ENCODE data around the gene DCAF6. TPM values are rescaled to one million over a fixed set of nuclear protein-coding genes. Genes with fewer than 3 reads are reported as not detected.
"Not testable (repeated sequence)": the region's sequence is repeated elsewhere in the genome, so short reads cannot be mapped to it uniquely, and the experiment has no call there.

Gene DCAF6
- total and polyA plus RNA-seq, 4 donors = 19.7 to 120 (median 28.2) TPM

- H3K36me3 ChIP-seq (ENCODE audit: control insufficient read depth in 4 of 4, insufficient read depth in 4 of 4, low read length in 4 of 4) = peaks cover 0 to 8% (median 2%) of the 10 kb centered on the region in 4 donors
- H3K4me3 ChIP-seq = no peak overlapping the region
- no peak overlapping the region for H3K27ac ChIP-seq (ENCODE audit: low read depth in 1 of 2, low read length in 1 of 2)
- H3K4me1 ChIP-seq (ENCODE audit: control insufficient read depth in 5 of 5, insufficient read depth in 5 of 5, low read length in 5 of 5) = peaks cover 0 to 16% (median 0%) of the 10 kb centered on the region in 5 donors
- WGBS, 2 donors = 69 to 78% methylated on average over 1 of the region's 1 CpG
- ATAC-seq (ENCODE audit: insufficient read depth, low FRiP score) = no peak
- no peaks in the 10 kb centered on the region for H3K27me3 ChIP-seq (ENCODE audit: control insufficient read depth in 3 of 3, insufficient read depth in 3 of 3, low read length in 2 of 3)
- no peak for DNase-seq
- TF ChIP-seq, protein P1, sequence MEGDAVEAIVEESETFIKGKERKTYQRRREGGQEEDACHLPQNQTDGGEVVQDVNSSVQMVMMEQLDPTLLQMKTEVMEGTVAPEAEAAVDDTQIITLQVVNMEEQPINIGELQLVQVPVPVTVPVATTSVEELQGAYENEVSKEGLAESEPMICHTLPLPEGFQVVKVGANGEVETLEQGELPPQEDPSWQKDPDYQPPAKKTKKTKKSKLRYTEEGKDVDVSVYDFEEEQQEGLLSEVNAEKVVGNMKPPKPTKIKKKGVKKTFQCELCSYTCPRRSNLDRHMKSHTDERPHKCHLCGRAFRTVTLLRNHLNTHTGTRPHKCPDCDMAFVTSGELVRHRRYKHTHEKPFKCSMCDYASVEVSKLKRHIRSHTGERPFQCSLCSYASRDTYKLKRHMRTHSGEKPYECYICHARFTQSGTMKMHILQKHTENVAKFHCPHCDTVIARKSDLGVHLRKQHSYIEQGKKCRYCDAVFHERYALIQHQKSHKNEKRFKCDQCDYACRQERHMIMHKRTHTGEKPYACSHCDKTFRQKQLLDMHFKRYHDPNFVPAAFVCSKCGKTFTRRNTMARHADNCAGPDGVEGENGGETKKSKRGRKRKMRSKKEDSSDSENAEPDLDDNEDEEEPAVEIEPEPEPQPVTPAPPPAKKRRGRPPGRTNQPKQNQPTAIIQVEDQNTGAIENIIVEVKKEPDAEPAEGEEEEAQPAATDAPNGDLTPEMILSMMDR (IDR thresholded peaks at IDR 0.05; ENCODE audit: control extremely low read depth, extremely low read depth) = no peak
- H3K9me3 ChIP-seq (ENCODE audit: control insufficient read depth in 4 of 4, insufficient read depth in 3 of 4, low read length in 3 of 4) = no peaks in the 10 kb centered on the region
- H3K9ac ChIP-seq (ENCODE audit: insufficient read depth in 1 of 2, low read length in 2 of 2) = no peak overlapping the region
These were observed 113.8 kb downstream of the DCAF6 start for GRCh38 chr1:168050307-168050706.

DNA sequence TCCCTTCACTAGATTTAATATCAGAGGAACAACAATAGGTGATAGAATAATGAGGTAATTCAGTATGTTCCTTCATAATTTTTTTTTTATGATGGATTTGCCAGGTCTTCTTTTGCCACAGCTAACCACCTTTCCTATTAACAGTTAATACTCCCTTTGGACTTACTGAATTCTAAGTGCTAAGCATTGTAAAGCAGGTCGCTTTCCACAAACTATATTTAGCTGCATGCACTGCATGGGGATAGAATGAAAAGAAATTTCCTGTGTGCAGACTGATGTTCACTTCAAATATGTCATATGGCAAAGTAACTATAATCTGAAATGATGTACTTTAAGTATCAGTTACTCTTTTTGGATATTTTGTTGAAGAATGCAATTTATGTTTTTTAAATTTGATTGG, 114.4 kb downstream of the DCAF6 start:
- DNase-seq (no peak), ATAC-seq (ENCODE audit: insufficient read depth, low FRiP score) (no peak)
- no peaks in the 10 kb centered on the region for H3K27me3 ChIP-seq (ENCODE audit: control insufficient read depth in 3 of 3, insufficient read depth in 3 of 3, low read length in 2 of 3)
- H3K4me3 ChIP-seq = no peak overlapping the region
- 94 to 95% methylated on average over 1 of the region's 1 CpG for WGBS, 2 donors
- H3K4me1 ChIP-seq (ENCODE audit: control insufficient read depth in 5 of 5, insufficient read depth in 5 of 5, low read length in 5 of 5) = peaks cover 0 to 16% (median 0%) of the 10 kb centered on the region in 5 donors
- H3K36me3 ChIP-seq (ENCODE audit: control insufficient read depth in 4 of 4, insufficient read depth in 4 of 4, low read length in 4 of 4) = peaks cover 0 to 8% (median 2%) of the 10 kb centered on the region in 4 donors
- H3K9me3 ChIP-seq (ENCODE audit: control insufficient read depth in 4 of 4, insufficient read depth in 3 of 4, low read length in 3 of 4) = no peaks in the 10 kb centered on the region
- H3K27ac ChIP-seq (ENCODE audit: low read depth in 1 of 2, low read length in 1 of 2) = no peak overlapping the region
- TF ChIP-seq, protein P1 (IDR thresholded peaks at IDR 0.05; ENCODE audit: control extremely low read depth, extremely low read depth) = no peak
- no peak overlapping the region for H3K9ac ChIP-seq (ENCODE audit: insufficient read depth in 1 of 2, low read length in 2 of 2)

DNA sequence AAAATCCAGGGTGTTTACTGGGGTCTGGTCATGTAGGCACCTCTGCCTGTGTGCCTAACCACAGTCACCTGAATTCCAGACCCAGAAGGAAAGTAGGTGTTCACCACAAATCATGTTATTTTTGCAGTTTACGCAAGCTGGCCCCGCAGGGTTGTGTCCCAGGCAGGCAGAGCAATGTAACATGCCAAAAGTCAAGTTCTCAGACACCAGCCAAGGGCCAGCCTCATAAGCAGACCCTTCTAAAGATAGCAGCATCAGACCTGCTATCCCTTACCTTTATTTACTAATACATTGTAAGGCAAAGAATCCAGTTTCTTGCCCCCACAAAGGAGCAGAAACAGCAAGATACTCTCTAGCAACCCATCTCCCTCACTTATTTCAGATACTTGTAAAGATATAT, 117.2 kb downstream of the DCAF6 start:
- DNase-seq (no peak), ATAC-seq (ENCODE audit: insufficient read depth, low FRiP score) (no peak)
- Histone ChIP-seq H3K4me1 (ENCODE audit: control insufficient read depth in 5 of 5, insufficient read depth in 5 of 5, low read length in 5 of 5) (peaks cover 0 to 16% (median 0%) of the 10 kb centered on the region in 5 donors), H3K9ac (ENCODE audit: insufficient read depth in 1 of 2, low read length in 2 of 2) (no peak overlapping the region), H3K4me3 (no peak overlapping the region), H3K27me3 (ENCODE audit: control insufficient read depth in 3 of 3, insufficient read depth in 3 of 3, low read length in 2 of 3) (no peaks in the 10 kb centered on the region), H3K27ac (ENCODE audit: low read depth in 1 of 2, low read length in 1 of 2) (no peak overlapping the region), H3K9me3 (ENCODE audit: control insufficient read depth in 4 of 4, insufficient read depth in 3 of 4, low read length in 3 of 4) (no peaks in the 10 kb centered on the region), H3K36me3 (ENCODE audit: control insufficient read depth in 4 of 4, insufficient read depth in 4 of 4, low read length in 4 of 4) (peaks cover 2 to 5% (median 4%) of the 10 kb centered on the region in 4 donors)
- TF ChIP-seq, protein P1 (IDR thresholded peaks at IDR 0.05; ENCODE audit: control extremely low read depth, extremely low read depth) = no peak
- WGBS, 2 donors = 88 to 90% methylated on average over 2 of the region's 2 CpGs

GRCh38 chr1:168054117-168054516, 117.6 kb downstream of the DCAF6 start:
- TF ChIP-seq, protein P1 (IDR thresholded peaks at IDR 0.05; ENCODE audit: control extremely low read depth, extremely low read depth) = no peak
- no peaks in the 10 kb centered on the region for H3K27me3 ChIP-seq (ENCODE audit: control insufficient read depth in 3 of 3, insufficient read depth in 3 of 3, low read length in 2 of 3)
- 55 to 65% methylated on average over 3 of the region's 3 CpGs for WGBS, 2 donors
- H3K36me3 ChIP-seq (ENCODE audit: control insufficient read depth in 4 of 4, insufficient read depth in 4 of 4, low read length in 4 of 4) = peaks cover 2 to 5% (median 4%) of the 10 kb centered on the region in 4 donors
- no peak for ATAC-seq (ENCODE audit: insufficient read depth, low FRiP score)
- no peak overlapping the region for H3K27ac ChIP-seq (ENCODE audit: low read depth in 1 of 2, low read length in 1 of 2)
- no peak overlapping the region for H3K4me3 ChIP-seq
- no peak for DNase-seq
- no peak overlapping the region for H3K9ac ChIP-seq (ENCODE audit: insufficient read depth in 1 of 2, low read length in 2 of 2)
- H3K4me1 ChIP-seq (ENCODE audit: control insufficient read depth in 5 of 5, insufficient read depth in 5 of 5, low read length in 5 of 5) = peaks cover 0 to 16% (median 0%) of the 10 kb centered on the region in 5 donors
- no peaks in the 10 kb centered on the region for H3K9me3 ChIP-seq (ENCODE audit: control insufficient read depth in 4 of 4, insufficient read depth in 3 of 4, low read length in 3 of 4)

DNA sequence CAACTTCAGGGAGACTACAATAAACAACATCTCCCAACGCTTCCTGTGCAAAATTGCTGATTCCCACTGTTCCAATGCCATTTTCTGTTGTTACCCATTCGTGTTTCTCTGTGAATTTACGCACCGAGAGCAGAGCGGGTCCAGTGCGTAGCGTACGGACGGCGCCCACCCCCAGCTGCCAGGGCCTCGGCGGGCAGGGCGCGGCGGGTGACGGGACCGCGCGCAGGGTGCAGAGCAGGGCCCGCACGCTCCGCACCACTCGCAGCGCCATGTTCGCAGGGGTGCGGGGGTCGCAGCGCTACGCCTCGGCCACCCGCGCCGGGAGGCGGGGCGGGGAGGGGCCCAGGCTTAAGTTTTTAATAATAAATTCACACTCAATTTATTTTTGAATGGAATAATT, 119.7 kb downstream of the DCAF6 start:
- WGBS, 2 donors = 73 to 80% methylated on average over 23 to 31 of the region's 35 CpGs
- not testable (repeated sequence) for H3K36me3 ChIP-seq (ENCODE audit: control insufficient read depth in 4 of 4, insufficient read depth in 4 of 4, low read length in 4 of 4); H3K9ac ChIP-seq (ENCODE audit: insufficient read depth in 1 of 2, low read length in 2 of 2); H3K4me3 ChIP-seq; H3K9me3 ChIP-seq (ENCODE audit: control insufficient read depth in 4 of 4, insufficient read depth in 3 of 4, low read length in 3 of 4); DNase-seq; H3K27ac ChIP-seq (ENCODE audit: low read depth in 1 of 2, low read length in 1 of 2); H3K27me3 ChIP-seq (ENCODE audit: control insufficient read depth in 3 of 3, insufficient read depth in 3 of 3, low read length in 2 of 3); ATAC-seq (ENCODE audit: insufficient read depth, low FRiP score)
- H3K4me1 ChIP-seq (ENCODE audit: control insufficient read depth in 5 of 5, insufficient read depth in 5 of 5, low read length in 5 of 5) = peaks cover 0 to 14% (median 0%) of the 10 kb centered on the region in 5 donors

Data from lung (tissue), 12 donors.